ENCODE data around the gene GPR137. TPM values are rescaled to one million over a fixed set of nuclear protein-coding genes. Genes with fewer than 3 reads are reported as not detected.

GPR137 gene
- total RNA-seq, 6 experiments from 2014 or later: 13.0 to 21.9 (median 17.8) TPM

DNA sequence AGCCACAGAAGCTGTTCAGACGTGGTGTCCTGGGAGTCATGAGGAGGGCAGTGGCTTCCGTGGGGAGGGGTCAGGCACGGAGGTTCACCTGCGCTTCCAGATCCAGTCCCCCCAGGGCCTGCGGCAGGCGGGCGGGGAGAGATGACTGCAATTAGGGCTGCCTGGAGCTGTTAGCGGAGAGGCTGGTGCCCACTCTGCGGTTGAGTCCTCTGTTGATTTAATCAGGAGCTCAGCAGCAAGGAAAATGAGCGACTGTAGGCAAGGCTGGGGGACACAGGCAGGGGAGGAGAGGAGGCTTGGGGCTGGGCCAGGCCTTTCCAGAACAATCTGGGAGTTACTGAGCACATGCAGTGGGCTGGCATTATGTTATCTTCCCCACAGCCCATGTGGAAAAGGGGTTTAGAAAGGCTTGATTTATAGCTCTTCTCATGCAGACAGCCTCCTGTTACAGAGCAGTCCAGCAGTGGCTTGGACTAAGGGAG is 21.2 kb upstream of the GPR137 start:
- intact Hi-C loops (cut with DNase I): no loop called here
- H3K27me3 ChIP-seq: no peaks in the 10 kb centered on the region
- DNase-seq (no peak), ATAC-seq (no peak)
- no peaks in the 10 kb centered on the region for H3K9me3 ChIP-seq
- H3K4me1 ChIP-seq: peaks cover 0 to 11% (median 7%) of the 10 kb centered on the region in 4 donors
- no peak overlapping the region for H3K4me3 ChIP-seq
- no peak overlapping the region for H3K27ac ChIP-seq
- TF ChIP-seq, protein P1, sequence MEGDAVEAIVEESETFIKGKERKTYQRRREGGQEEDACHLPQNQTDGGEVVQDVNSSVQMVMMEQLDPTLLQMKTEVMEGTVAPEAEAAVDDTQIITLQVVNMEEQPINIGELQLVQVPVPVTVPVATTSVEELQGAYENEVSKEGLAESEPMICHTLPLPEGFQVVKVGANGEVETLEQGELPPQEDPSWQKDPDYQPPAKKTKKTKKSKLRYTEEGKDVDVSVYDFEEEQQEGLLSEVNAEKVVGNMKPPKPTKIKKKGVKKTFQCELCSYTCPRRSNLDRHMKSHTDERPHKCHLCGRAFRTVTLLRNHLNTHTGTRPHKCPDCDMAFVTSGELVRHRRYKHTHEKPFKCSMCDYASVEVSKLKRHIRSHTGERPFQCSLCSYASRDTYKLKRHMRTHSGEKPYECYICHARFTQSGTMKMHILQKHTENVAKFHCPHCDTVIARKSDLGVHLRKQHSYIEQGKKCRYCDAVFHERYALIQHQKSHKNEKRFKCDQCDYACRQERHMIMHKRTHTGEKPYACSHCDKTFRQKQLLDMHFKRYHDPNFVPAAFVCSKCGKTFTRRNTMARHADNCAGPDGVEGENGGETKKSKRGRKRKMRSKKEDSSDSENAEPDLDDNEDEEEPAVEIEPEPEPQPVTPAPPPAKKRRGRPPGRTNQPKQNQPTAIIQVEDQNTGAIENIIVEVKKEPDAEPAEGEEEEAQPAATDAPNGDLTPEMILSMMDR (IDR thresholded peaks at IDR 0.05): no peak
- TF ChIP-seq POLR2A (IDR thresholded peaks at IDR 0.05): no peak
- WGBS (ENCODE audit: insufficient coverage, low coverage, low lambda C conversion rate, missing lambda C conversion rate): 80% methylated on average over 5 of the region's 10 CpGs
- H3K36me3 ChIP-seq: no peaks in the 10 kb centered on the region

DNA sequence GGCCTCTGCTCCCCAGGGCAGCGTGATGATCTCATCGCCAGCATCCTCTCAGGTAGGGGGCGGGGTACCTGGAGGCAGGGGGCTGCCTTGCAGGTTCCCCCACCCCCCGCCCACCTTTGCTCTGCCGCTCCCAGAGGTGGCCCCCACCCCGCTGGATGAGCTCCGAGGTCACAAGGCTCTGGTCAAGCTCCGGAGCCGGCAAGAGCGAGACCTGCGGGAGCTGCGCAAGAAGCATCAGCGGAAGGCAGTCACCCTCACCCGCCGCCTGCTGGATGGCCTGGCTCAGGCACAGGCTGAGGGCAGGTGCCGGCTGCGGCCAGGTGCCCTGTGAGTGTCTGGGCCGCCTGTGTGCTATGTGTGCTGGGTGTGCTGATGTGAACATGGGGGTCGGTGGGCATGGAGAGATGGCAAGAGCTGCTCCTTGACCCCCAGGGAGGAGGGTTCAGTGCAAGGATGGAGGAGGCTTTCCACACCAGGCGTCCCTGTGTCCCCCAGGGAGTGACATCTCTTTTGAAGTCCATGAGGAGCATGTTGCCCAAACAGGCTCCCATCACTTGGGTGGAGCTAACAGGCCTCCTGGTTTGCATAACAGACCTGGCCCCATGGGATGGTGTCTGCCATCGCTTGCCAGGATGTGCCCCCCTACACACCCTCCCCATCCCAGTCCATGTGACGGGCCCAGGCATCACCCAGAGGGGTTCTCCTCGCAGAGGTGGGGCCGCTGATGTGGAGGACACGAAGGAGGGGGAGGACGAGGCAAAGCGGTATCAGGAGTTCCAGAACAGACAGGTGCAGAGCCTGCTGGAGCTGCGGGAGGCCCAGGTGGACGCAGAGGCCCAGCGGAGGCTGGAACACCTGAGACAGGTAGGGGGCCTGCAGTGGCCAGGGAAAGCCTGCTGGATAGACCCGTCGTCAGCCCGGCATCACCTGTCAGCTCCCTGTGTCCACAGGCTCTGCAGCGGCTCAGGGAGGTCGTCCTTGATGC is 20.2 kb upstream of the GPR137 start:
- DNase-seq (no peak), ATAC-seq (no peak)
- WGBS (ENCODE audit: insufficient coverage, low coverage, low lambda C conversion rate, missing lambda C conversion rate): 79% methylated on average over 9 of the region's 35 CpGs
- Histone ChIP-seq H3K36me3 (no peaks in the 10 kb centered on the region), H3K27me3 (no peaks in the 10 kb centered on the region), H3K9me3 (no peaks in the 10 kb centered on the region), H3K27ac (no peak overlapping the region), H3K4me3 (no peak overlapping the region), H3K4me1 (peaks cover 0 to 11% (median 7%) of the 10 kb centered on the region in 4 donors)
- TF ChIP-seq, protein P1 (IDR thresholded peaks at IDR 0.05): no peak
- no peak for TF ChIP-seq POLR2A (IDR thresholded peaks at IDR 0.05)
- intact Hi-C loops (cut with DNase I): no loop called here

DNA sequence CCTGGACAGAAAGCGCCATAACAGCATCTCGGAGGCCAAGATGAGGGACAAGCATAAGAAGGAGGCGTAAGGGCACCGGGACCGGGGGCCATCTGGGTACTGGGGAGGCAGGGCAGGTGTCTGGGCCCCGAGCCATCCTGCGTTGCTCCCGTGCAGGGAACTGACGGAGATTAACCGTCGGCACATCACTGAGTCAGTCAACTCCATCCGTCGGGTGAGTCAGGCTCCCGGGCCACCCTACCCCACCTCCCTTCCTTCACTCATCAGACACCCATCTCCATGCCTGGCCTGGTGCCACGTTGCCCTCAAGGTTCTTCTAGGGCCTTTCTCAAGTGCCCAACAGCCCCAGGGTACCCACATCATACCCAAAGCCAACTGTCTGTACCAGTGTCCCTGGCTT is 19.3 kb upstream of the GPR137 start:
- TF ChIP-seq, protein P1 (IDR thresholded peaks at IDR 0.05): no peak
- TF ChIP-seq POLR2A (IDR thresholded peaks at IDR 0.05): no peak
- H3K4me3 ChIP-seq: no peak overlapping the region
- H3K27ac ChIP-seq: no peak overlapping the region
- peaks cover 0 to 11% (median 7%) of the 10 kb centered on the region in 4 donors for H3K4me1 ChIP-seq
- intact Hi-C loops (cut with DNase I): no loop called here
- no peaks in the 10 kb centered on the region for H3K9me3 ChIP-seq
- no peaks in the 10 kb centered on the region for H3K27me3 ChIP-seq
- DNase-seq: no peak
- no peaks in the 10 kb centered on the region for H3K36me3 ChIP-seq
- no CpG with 5 or more reads among the region's 15 CpGs for WGBS (ENCODE audit: insufficient coverage, low coverage, low lambda C conversion rate, missing lambda C conversion rate)
- no peak for ATAC-seq

DNA sequence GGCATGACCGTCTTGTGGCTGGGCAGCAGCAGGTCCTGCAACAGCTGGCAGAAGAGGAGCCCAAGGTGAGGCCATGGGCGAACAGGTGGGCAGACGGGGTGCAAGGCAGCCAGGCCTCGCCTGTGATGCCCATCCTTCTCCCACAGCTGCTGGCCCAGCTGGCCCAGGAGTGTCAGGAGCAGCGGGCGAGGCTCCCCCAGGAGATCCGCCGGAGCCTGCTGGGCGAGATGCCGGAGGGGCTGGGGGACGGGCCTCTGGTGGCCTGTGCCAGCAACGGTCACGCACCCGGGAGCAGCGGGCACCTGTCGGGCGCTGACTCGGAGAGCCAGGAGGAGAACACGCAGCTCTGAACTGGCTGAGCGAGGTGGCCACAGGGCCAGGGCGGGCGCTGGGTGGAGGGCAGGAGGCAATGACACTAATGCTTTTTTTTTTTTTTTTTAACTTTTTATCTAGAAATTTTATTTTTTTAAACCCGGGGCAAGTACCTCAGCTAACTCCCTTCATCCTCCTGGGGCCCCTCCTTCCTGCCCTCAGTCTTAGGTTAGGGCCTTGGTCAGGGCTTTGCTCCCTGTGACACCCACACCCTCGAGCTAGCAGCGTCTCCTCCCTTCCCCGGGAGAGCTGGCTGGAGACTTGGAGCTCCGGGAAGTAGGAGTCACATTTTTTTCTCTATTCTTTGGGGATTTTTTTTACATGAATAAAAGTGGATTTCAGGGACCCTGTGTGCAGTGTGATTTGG is 18.3 kb upstream of the GPR137 start:
- intact Hi-C loops (cut with DNase I): no loop called here
- ATAC-seq (no peak), DNase-seq (peak in 1 of 3 donors; percentile 45)
- 71% methylated on average over 4 of the region's 27 CpGs for WGBS (ENCODE audit: insufficient coverage, low coverage, low lambda C conversion rate, missing lambda C conversion rate)
- Histone ChIP-seq H3K9me3 (no peaks in the 10 kb centered on the region), H3K36me3 (no peaks in the 10 kb centered on the region), H3K4me1 (peaks cover 0 to 20% (median 10%) of the 10 kb centered on the region in 4 donors), H3K4me3 (no peak overlapping the region), H3K27me3 (no peaks in the 10 kb centered on the region), H3K27ac (peak overlapping the region in 1 of 3 donors; percentile 91)
- no peak for TF ChIP-seq POLR2A (IDR thresholded peaks at IDR 0.05)
- TF ChIP-seq, protein P1 (IDR thresholded peaks at IDR 0.05): no peak

Measured in right lobe of liver (tissue), 6 donors.